ENCODE data around the gene PLCB1. TPM values are rescaled to one million over a fixed set of nuclear protein-coding genes. Genes with fewer than 3 reads are reported as not detected.

PLCB1 gene
- total and polyA plus RNA-seq, 2 experiments from 2014 or later: 6.7 to 20.5 TPM

DNA sequence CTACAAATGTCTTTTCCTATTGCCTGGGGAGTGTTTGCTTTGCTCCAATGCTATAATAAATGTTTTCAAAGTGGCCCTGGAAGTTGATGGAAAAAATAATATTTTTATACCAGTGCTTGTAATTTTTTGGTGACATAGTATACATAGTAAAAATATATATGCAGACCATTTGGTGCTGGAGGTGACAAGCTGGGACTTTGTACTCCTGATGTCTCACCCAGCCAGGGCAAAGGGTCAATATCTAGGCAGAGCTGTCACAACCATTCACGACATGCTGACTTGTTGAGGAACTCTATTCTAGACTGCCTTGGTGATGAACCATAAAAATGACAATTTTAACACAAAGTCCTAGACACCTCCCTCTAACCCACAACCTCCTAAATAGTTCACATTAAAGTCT lies 203.0 kb downstream of the PLCB1 start:
- no peak for DNase-seq (ENCODE audit: low spot score)
- Histone ChIP-seq H3K27me3 (no peaks in the 10 kb centered on the region), H4K20me1 (ENCODE audit: insufficient read depth, poor library complexity, severe bottlenecking) (no peaks in the 10 kb centered on the region), H3K36me3 (replicated peaks; ENCODE audit: insufficient read depth, low read depth) (no peaks in the 10 kb centered on the region), H3K4me1 (ENCODE audit: insufficient read depth) (peaks cover 9% of the 10 kb centered on the region), H3K79me2 (no peaks in the 10 kb centered on the region), H3K4me2 (no peak overlapping the region), H2AFZ (no peak overlapping the region), H3K4me3 (no peak overlapping the region), H3K27ac (no peak overlapping the region), H3K9me3 (ENCODE audit: low read depth) (no peaks in the 10 kb centered on the region), H3K9me2 (replicated peaks; ENCODE audit: insufficient read depth) (no peaks in the 10 kb centered on the region)
- TF ChIP-seq, protein P1, sequence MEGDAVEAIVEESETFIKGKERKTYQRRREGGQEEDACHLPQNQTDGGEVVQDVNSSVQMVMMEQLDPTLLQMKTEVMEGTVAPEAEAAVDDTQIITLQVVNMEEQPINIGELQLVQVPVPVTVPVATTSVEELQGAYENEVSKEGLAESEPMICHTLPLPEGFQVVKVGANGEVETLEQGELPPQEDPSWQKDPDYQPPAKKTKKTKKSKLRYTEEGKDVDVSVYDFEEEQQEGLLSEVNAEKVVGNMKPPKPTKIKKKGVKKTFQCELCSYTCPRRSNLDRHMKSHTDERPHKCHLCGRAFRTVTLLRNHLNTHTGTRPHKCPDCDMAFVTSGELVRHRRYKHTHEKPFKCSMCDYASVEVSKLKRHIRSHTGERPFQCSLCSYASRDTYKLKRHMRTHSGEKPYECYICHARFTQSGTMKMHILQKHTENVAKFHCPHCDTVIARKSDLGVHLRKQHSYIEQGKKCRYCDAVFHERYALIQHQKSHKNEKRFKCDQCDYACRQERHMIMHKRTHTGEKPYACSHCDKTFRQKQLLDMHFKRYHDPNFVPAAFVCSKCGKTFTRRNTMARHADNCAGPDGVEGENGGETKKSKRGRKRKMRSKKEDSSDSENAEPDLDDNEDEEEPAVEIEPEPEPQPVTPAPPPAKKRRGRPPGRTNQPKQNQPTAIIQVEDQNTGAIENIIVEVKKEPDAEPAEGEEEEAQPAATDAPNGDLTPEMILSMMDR (IDR thresholded peaks at IDR 0.05; ENCODE audit: poor library complexity): no peak
- TF ChIP-seq EZH2 (IDR thresholded peaks at IDR 0.05; ENCODE audit: borderline replicate concordance) (no peak), EZH2phosphoT487 (IDR thresholded peaks at IDR 0.05; ENCODE audit: low read depth, severe bottlenecking, unreplicated experiment) (no peak)
- WGBS (ENCODE audit: low lambda C conversion rate, missing lambda C conversion rate): 71% methylated on average over 1 of the region's 1 CpG

DNA sequence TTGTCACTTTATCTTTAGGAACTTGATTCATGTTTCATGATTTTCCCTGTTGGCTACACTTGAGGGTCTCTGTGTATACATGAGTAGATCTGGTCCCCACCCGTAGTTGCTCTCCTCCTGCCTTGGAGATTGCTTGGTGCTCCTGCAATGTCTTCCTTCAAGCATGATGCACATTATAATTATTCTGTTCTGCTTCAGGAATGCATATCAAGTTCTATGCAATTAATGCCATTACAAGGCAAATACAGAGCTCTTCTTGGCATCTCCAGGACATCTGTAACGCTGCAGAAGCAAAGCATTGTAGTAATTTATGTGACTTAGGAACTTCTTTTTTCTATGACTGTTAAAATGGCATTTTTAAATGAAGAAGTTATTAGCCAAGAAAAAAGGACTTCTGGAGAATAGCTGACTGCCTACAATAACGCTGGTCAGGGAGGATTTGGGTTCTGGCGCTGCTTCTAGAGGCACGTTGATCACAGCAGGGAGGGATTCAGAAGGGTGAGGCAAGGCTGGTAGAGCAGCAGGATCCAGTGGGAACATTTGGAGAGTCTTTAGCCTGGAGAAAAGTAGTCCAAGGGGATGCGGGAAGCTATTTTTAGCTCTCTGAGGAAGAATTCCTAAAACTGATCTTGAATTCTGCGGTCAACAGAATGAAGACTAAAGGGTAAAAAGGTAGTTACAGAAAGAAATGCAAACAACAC lies 203.6 kb downstream of the PLCB1 start:
- no peaks in the 10 kb centered on the region for H3K79me2 ChIP-seq
- no peaks in the 10 kb centered on the region for H4K20me1 ChIP-seq (ENCODE audit: insufficient read depth, poor library complexity, severe bottlenecking)
- H2AFZ ChIP-seq: no peak overlapping the region
- H3K4me2 ChIP-seq: no peak overlapping the region
- no peak overlapping the region for H3K27ac ChIP-seq
- H3K9me3 ChIP-seq (ENCODE audit: low read depth): no peaks in the 10 kb centered on the region
- no peak overlapping the region for H3K4me3 ChIP-seq
- WGBS (ENCODE audit: low lambda C conversion rate, missing lambda C conversion rate): 85% methylated on average over 7 of the region's 7 CpGs
- DNase-seq (ENCODE audit: low spot score): no peak
- no peaks in the 10 kb centered on the region for H3K36me3 ChIP-seq (replicated peaks; ENCODE audit: insufficient read depth, low read depth)
- H3K27me3 ChIP-seq: no peaks in the 10 kb centered on the region
- H3K9me2 ChIP-seq (replicated peaks; ENCODE audit: insufficient read depth): no peaks in the 10 kb centered on the region
- peaks cover 6% of the 10 kb centered on the region for H3K4me1 ChIP-seq (ENCODE audit: insufficient read depth)
- TF ChIP-seq EZH2 (IDR thresholded peaks at IDR 0.05; ENCODE audit: borderline replicate concordance) (no peak), EZH2phosphoT487 (IDR thresholded peaks at IDR 0.05; ENCODE audit: low read depth, severe bottlenecking, unreplicated experiment) (no peak)
- TF ChIP-seq, protein P1 (IDR thresholded peaks at IDR 0.05; ENCODE audit: poor library complexity): no peak

- H3K9me2 ChIP-seq (replicated peaks; ENCODE audit: insufficient read depth): no peaks in the 10 kb centered on the region
- DNase-seq (ENCODE audit: low spot score): no peak
- no peaks in the 10 kb centered on the region for H3K27me3 ChIP-seq
- H3K4me3 ChIP-seq: no peak overlapping the region
- no peak overlapping the region for H2AFZ ChIP-seq
- 88% methylated on average over 3 of the region's 3 CpGs for WGBS (ENCODE audit: low lambda C conversion rate, missing lambda C conversion rate)
- H3K4me1 ChIP-seq (ENCODE audit: insufficient read depth): no peaks in the 10 kb centered on the region
- H3K27ac ChIP-seq: no peak overlapping the region
- TF ChIP-seq EZH2 (IDR thresholded peaks at IDR 0.05; ENCODE audit: borderline replicate concordance) (no peak), EZH2phosphoT487 (IDR thresholded peaks at IDR 0.05; ENCODE audit: low read depth, severe bottlenecking, unreplicated experiment) (no peak)
- TF ChIP-seq, protein P1 (IDR thresholded peaks at IDR 0.05; ENCODE audit: poor library complexity): no peak
- no peaks in the 10 kb centered on the region for H3K79me2 ChIP-seq
- no peaks in the 10 kb centered on the region for H3K9me3 ChIP-seq (ENCODE audit: low read depth)
- no peak overlapping the region for H3K4me2 ChIP-seq
- H3K36me3 ChIP-seq (replicated peaks; ENCODE audit: insufficient read depth, low read depth): no peaks in the 10 kb centered on the region
- H4K20me1 ChIP-seq (ENCODE audit: insufficient read depth, poor library complexity, severe bottlenecking): no peaks in the 10 kb centered on the region
Observed at GRCh38 chr20:8339349-8339748, 207.3 kb downstream of the PLCB1 start.

Data from hepatocyte (in vitro differentiated cells).